Mesothelial cell of epicardium (in vitro differentiated cells): ENCODE data around the gene ALPP. TPM values are rescaled to one million over a fixed set of nuclear protein-coding genes. Genes with fewer than 3 reads are reported as not detected.

Experiments used
- DNase-seq, 2 experiments: peaks; one replicate each; pipeline ENCODE4 v3.0.0; 2021; ENCODE audit warnings: low spot score in 2 of 2; ENCODE audit not compliant: unreplicated experiment in 2 of 2
- H3K27ac Mint-ChIP-seq: 2 replicates; pipeline ENCODE4 v1.8.0; 2021; ENCODE audit warnings: mixed read lengths
- H3K27me3 Mint-ChIP-seq: 2 replicates; pipeline ENCODE4 v1.8.0; 2021; ENCODE audit warnings: low read depth, mixed read lengths
- H3K36me3 Mint-ChIP-seq: 2 replicates; pipeline ENCODE4 v1.8.0; 2021; ENCODE audit warnings: mixed read lengths
- H3K4me1 Mint-ChIP-seq: 2 replicates; pipeline ENCODE4 v1.8.0; 2021; ENCODE audit warnings: mixed read lengths
- H3K4me3 Mint-ChIP-seq: 2 replicates; pipeline ENCODE4 v1.8.0; 2021; ENCODE audit warnings: mild to moderate bottlenecking, moderate library complexity, mixed read lengths
- H3K9me3 Mint-ChIP-seq: 2 replicates; pipeline ENCODE4 v1.8.0; 2021; ENCODE audit warnings: mixed read lengths
- CTCF ChIP-seq: fragments of 200-600 bp; sonication (generic); IDR thresholded peaks from one replicate; pipeline ENCODE4 v1.5.0; 2021; ENCODE audit warnings: antibody characterized with exemption; ENCODE audit not compliant: unreplicated experiment
- total RNA-seq: library from RNA; stranded (reverse); gene quantifications from 3 replicates; pipeline ENCODE4 v1.2.1, GENCODE V29; 2021

Gene ALPP
- total RNA-seq, 1 donor from 2014 or later: not detected

GRCh38 chr2:232418056-232418455 is 39.5 kb downstream of the ALPP start:
- Mint-ChIP-seq H3K27ac (no peak overlapping the region), H3K9me3 (peaks cover 10% of the 10 kb centered on the region)

GRCh38 chr2:232418466-232419244 is 40.1 kb downstream of the ALPP start:
- TF ChIP-seq CTCF: no peak
- Mint-ChIP-seq H3K27ac (no peak overlapping the region), H3K4me1 (peaks cover 13% of the 10 kb centered on the region), H3K27me3 (peaks cover 91% of the 10 kb centered on the region), H3K4me3 (peak overlapping the region; percentile 66), H3K9me3 (peaks cover 10% of the 10 kb centered on the region), H3K36me3 (peaks cover 4% of the 10 kb centered on the region)
- no peak for DNase-seq

More at GRCh38 chr2:232418056-232418455, 39.5 kb downstream of the ALPP start:
- Mint-ChIP-seq H3K36me3 (peaks cover 4% of the 10 kb centered on the region), H3K4me3 (peak overlapping the region; percentile 43), H3K27me3 (peaks cover 91% of the 10 kb centered on the region), H3K4me1 (peaks cover 13% of the 10 kb centered on the region)
- no peak for DNase-seq
- TF ChIP-seq CTCF: no peak

- Mint-ChIP-seq H3K27ac (no peak overlapping the region), H3K4me3 (peak overlapping the region; percentile 66)
These were observed 40.9 kb downstream of the ALPP start for GRCh38 chr2:232419245-232420072.

GRCh38 chr2:232420073-232420454 is 41.5 kb downstream of the ALPP start:
- no peak overlapping the region for H3K27ac Mint-ChIP-seq
- H3K36me3 Mint-ChIP-seq: peaks cover 4% of the 10 kb centered on the region
- no peak for TF ChIP-seq CTCF
- peaks cover 96% of the 10 kb centered on the region for H3K27me3 Mint-ChIP-seq
- peaks cover 13% of the 10 kb centered on the region for H3K4me1 Mint-ChIP-seq
- peak overlapping the region; percentile 64 for H3K4me3 Mint-ChIP-seq
- peaks cover 10% of the 10 kb centered on the region for H3K9me3 Mint-ChIP-seq
- DNase-seq: no peak

More at GRCh38 chr2:232419245-232420072, 40.9 kb downstream of the ALPP start:
- Mint-ChIP-seq H3K36me3 (peaks cover 4% of the 10 kb centered on the region), H3K27me3 (peaks cover 93% of the 10 kb centered on the region), H3K9me3 (peaks cover 10% of the 10 kb centered on the region), H3K4me1 (peaks cover 13% of the 10 kb centered on the region)
- DNase-seq: no peak
- no peak for TF ChIP-seq CTCF

GRCh38 chr2:232420463-232421188 is 42.1 kb downstream of the ALPP start:
- DNase-seq: peak in 1 of 2 experiments; percentile 65

More at GRCh38 chr2:232420463-232421188, 42.1 kb downstream of the ALPP start:
- H3K4me3 Mint-ChIP-seq: peak overlapping the region; percentile 64
- H3K9me3 Mint-ChIP-seq: peaks cover 10% of the 10 kb centered on the region
- peaks cover 13% of the 10 kb centered on the region for H3K4me1 Mint-ChIP-seq
- TF ChIP-seq CTCF: no peak
- H3K36me3 Mint-ChIP-seq: peaks cover 4% of the 10 kb centered on the region
- H3K27ac Mint-ChIP-seq: no peak overlapping the region
- peaks cover 95% of the 10 kb centered on the region for H3K27me3 Mint-ChIP-seq
